Measurements from ENCODE around the gene TIGD6.

- TF ChIP-seq CTCF (IDR thresholded peaks at IDR 0.05) (no peak), POLR2AphosphoS5 (IDR thresholded peaks at IDR 0.05) (no peak)
Measured at GRCh38 chr5:149999866-150000255, 593 bp downstream of the TIGD6 start.

Measured in breast epithelium (tissue), 3 donors.